ENCODE results near the gene ABCA4. TPM values are rescaled to one million over a fixed set of nuclear protein-coding genes. Genes with fewer than 3 reads are reported as not detected.

The ABCA4 gene
- total RNA-seq, 4 donors from 2014 or later, result 0.19 to 1.7 (median 0.45) TPM

- WGBS, result 96% methylated on average over 5 of the region's 5 CpGs
- Histone ChIP-seq H3K27me3 (no peaks in the 10 kb centered on the region), H3K4me3 (no peak overlapping the region), H3K27ac (replicated peaks in 1 of 4) (no peak overlapping the region), H3K4me1 (peaks cover 3 to 24% (median 23%) of the 10 kb centered on the region in 4 donors), H3K9me3 (no peaks in the 10 kb centered on the region), H3K36me3 (no peaks in the 10 kb centered on the region)
- DNase-seq (ENCODE audit: extremely low spot score), result no peak
- intact Hi-C loops (cut with DNase I), result no loop called here
- no peak for TF ChIP-seq CTCF (IDR thresholded peaks at IDR 0.05)
- TF ChIP-seq EP300 (IDR thresholded peaks at IDR 0.05), result no peak
- no peak for TF ChIP-seq POLR2A (IDR thresholded peaks at IDR 0.05; ENCODE audit: low read depth)
- no peak for TF ChIP-seq POLR2AphosphoS5 (IDR thresholded peaks at IDR 0.05)
Observed at GRCh38 chr1:94100129-94100784, 20.7 kb downstream of the ABCA4 start.

GRCh38 chr1:94099303-94099702 is 21.6 kb downstream of the ABCA4 start:
- TF ChIP-seq CTCF (IDR thresholded peaks at IDR 0.05) (no peak), POLR2A (IDR thresholded peaks at IDR 0.05; ENCODE audit: low read depth) (no peak), EP300 (IDR thresholded peaks at IDR 0.05) (no peak), POLR2AphosphoS5 (IDR thresholded peaks at IDR 0.05) (no peak)
- no peak overlapping the region for H3K4me3 ChIP-seq
- H3K27ac ChIP-seq (replicated peaks in 1 of 4), result no peak overlapping the region
- peaks cover 12 to 34% (median 32%) of the 10 kb centered on the region in 4 donors for H3K4me1 ChIP-seq
- H3K9me3 ChIP-seq, result no peaks in the 10 kb centered on the region
- no peak for DNase-seq (ENCODE audit: extremely low spot score)
- 89% methylated on average over 3 of the region's 3 CpGs for WGBS
- no peaks in the 10 kb centered on the region for H3K36me3 ChIP-seq
- intact Hi-C loops (cut with DNase I), result no loop called here
- H3K27me3 ChIP-seq, result no peaks in the 10 kb centered on the region

- Histone ChIP-seq H3K4me3 (no peak overlapping the region), H3K36me3 (no peaks in the 10 kb centered on the region), H3K9me3 (no peaks in the 10 kb centered on the region), H3K27me3 (no peaks in the 10 kb centered on the region), H3K27ac (replicated peaks in 1 of 4) (no peak overlapping the region), H3K4me1 (peaks cover 19 to 40% (median 39%) of the 10 kb centered on the region in 4 donors)
- intact Hi-C loops (cut with DNase I), result no loop called here
- DNase-seq (ENCODE audit: extremely low spot score), result no peak
- WGBS, result 92% methylated on average over 17 of the region's 18 CpGs
- no peak for TF ChIP-seq CTCF (IDR thresholded peaks at IDR 0.05)
- no peak for TF ChIP-seq POLR2A (IDR thresholded peaks at IDR 0.05; ENCODE audit: low read depth)
- no peak for TF ChIP-seq POLR2AphosphoS5 (IDR thresholded peaks at IDR 0.05)
- no peak for TF ChIP-seq EP300 (IDR thresholded peaks at IDR 0.05)
Observed at GRCh38 chr1:94098585-94099111, 22.3 kb downstream of the ABCA4 start.

- peak overlapping the region; percentile 66 to 77 (median 72) for H3K27ac ChIP-seq (replicated peaks in 1 of 4)
- no peaks in the 10 kb centered on the region for H3K27me3 ChIP-seq
- H3K4me3 ChIP-seq, result no peak overlapping the region
- DNase-seq (ENCODE audit: extremely low spot score), result no peak
- no peaks in the 10 kb centered on the region for H3K36me3 ChIP-seq
- intact Hi-C loops (cut with DNase I), result no loop called here
- WGBS, result 78% methylated on average over 10 of the region's 10 CpGs
- peaks cover 25 to 56% (median 53%) of the 10 kb centered on the region in 4 donors for H3K4me1 ChIP-seq
- TF ChIP-seq POLR2AphosphoS5 (IDR thresholded peaks at IDR 0.05) (peak in 1 of 2 donors; percentile 3), EP300 (IDR thresholded peaks at IDR 0.05) (no peak), POLR2A (IDR thresholded peaks at IDR 0.05; ENCODE audit: low read depth) (no peak)
- no peaks in the 10 kb centered on the region for H3K9me3 ChIP-seq
Observed at GRCh38 chr1:94096797-94097549, 24.0 kb downstream of the ABCA4 start.

Measured in esophagus muscularis mucosa (tissue), 4 donors.